BLaER1 (cell line): ENCODE measurements around the gene RBM19.

Experiments used
- H3K27ac ChIP-seq: shearing (Covaris generic); formaldehyde crosslinking; 2 replicates; pipeline ENCODE4 v1.8.1; 2022
- H3K27me3 ChIP-seq: shearing (Covaris generic); formaldehyde crosslinking; 2 replicates; pipeline ENCODE4 v1.8.1; 2022
- H3K36me3 ChIP-seq: shearing (Covaris generic); formaldehyde crosslinking; 2 replicates; pipeline ENCODE4 v1.8.1; 2022
- H3K4me1 ChIP-seq: shearing (Covaris generic); formaldehyde crosslinking; 2 replicates; pipeline ENCODE4 v1.8.1; 2022
- H3K4me2 ChIP-seq: shearing (Covaris generic); formaldehyde crosslinking; 2 replicates; pipeline ENCODE4 v1.8.1; 2022
- H3K4me3 ChIP-seq: shearing (Covaris generic); formaldehyde crosslinking; 2 replicates; pipeline ENCODE4 v1.8.1; 2022
- H3K9ac ChIP-seq: shearing (Covaris generic); formaldehyde crosslinking; 2 replicates; pipeline ENCODE4 v1.8.1; 2022
- H3K9me3 ChIP-seq: shearing (Covaris generic); formaldehyde crosslinking; 2 replicates; pipeline ENCODE4 v1.8.1; 2022
- H4K20me1 ChIP-seq: shearing (Covaris generic); formaldehyde crosslinking; 2 replicates; pipeline ENCODE4 v1.8.1; 2022
- Cebpa-rat ChIP-seq: shearing (Covaris generic); IDR thresholded peaks from 2 replicates; pipeline ENCODE4 v1.8.1; 2022

The RBM19 gene

DNA sequence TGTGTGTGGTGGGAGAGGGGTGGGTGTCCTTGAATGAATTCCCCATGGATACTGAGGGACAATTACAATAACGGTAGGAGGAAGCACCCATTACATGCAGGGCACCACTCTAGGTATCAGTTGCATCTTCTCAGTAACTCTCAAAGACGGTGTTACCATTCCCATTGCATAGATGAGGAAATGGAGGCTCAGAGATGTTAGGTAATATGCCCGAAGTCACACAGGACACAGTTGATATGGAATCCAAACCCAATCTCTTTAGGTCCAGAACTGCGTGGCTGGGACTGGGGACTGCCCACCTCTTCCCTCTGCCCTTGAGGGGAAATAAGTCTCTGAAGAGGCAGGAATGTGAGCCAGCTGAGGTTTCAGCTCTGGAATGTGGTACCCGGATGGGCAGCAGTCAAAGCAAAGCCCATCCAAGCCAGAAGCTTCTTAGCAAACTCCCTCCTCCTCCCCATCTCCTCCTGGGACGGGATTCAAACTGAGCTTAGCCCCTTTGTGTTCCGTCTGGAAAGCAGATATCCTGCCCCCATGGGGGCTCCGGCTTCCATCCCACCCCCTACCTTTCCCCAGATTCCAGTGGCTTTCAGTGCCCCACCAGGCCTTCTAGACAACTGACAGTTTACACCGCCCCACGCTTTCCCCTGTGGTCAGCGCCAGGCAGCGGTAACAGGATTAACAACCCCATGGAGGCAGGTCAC, 187.5 kb downstream of the RBM19 start:
- no peaks in the 10 kb centered on the region for H3K27me3 ChIP-seq
- no peak for TF ChIP-seq Cebpa-rat
- no peak overlapping the region for H3K4me3 ChIP-seq
- no peak overlapping the region for H3K9ac ChIP-seq
- H3K4me1 ChIP-seq = 0 out of 2 replicates have a peak, but pooled peaks cover 1% of the 10 kb centered on the region
- no peak overlapping the region for H3K27ac ChIP-seq
- H4K20me1 ChIP-seq = no peaks in the 10 kb centered on the region
- no peaks in the 10 kb centered on the region for H3K9me3 ChIP-seq
- no peak overlapping the region for H3K4me2 ChIP-seq
- H3K36me3 ChIP-seq = no peaks in the 10 kb centered on the region

DNA sequence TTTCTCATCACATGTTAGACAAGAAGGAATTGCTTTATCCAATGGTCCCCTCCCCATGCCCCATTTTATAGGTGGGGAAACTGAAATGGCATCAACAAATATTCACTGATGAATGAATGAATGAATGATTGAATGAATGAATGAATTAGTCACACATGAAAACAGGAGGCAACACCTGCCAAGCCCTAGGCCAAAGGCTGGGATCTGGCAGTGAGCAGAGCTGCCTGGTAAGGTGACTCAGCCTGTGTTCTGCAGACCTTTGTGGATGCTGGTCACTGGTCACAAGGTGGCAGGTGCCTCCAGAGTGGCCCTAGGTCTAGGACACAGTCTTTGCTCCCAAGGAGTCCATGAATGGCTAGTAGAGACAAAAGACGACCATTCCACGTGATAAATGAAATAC, 188.4 kb downstream of the RBM19 start:
- H3K4me2 ChIP-seq = no peak overlapping the region
- H3K27me3 ChIP-seq = no peaks in the 10 kb centered on the region
- no peaks in the 10 kb centered on the region for H4K20me1 ChIP-seq
- H3K9me3 ChIP-seq = no peaks in the 10 kb centered on the region
- no peak for TF ChIP-seq Cebpa-rat
- H3K27ac ChIP-seq = no peak overlapping the region
- no peaks in the 10 kb centered on the region for H3K36me3 ChIP-seq
- no peak overlapping the region for H3K4me3 ChIP-seq
- 0 out of 2 replicates have a peak, but pooled peaks cover 6% of the 10 kb centered on the region for H3K4me1 ChIP-seq
- H3K9ac ChIP-seq = no peak overlapping the region

DNA sequence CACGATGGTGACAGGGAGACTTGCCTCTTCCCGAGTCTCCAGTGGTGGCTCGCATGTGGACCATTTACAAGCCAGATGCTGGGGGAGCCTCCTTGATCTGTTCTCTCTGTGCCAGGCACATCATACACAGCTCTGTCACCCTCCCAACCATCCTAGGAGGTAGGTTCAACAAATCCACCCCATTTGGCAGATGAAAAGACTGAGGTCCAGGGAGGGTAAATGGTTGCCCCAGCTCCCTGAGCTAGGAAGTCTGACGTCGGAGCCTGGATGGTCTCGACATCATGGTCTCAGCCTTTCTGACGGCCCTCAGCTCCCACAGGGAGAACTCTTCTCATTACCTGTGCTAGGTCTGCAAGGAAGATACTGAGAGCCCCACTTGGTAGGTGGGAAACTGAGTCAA, 189.6 kb downstream of the RBM19 start:
- no peaks in the 10 kb centered on the region for H3K9me3 ChIP-seq
- no peak overlapping the region for H3K4me2 ChIP-seq
- H4K20me1 ChIP-seq = no peaks in the 10 kb centered on the region
- no peak overlapping the region for H3K27ac ChIP-seq
- no peak overlapping the region for H3K4me3 ChIP-seq
- H3K4me1 ChIP-seq = 0 out of 2 replicates have a peak, but pooled peaks cover 6% of the 10 kb centered on the region
- H3K36me3 ChIP-seq = no peaks in the 10 kb centered on the region
- no peak for TF ChIP-seq Cebpa-rat
- no peak overlapping the region for H3K9ac ChIP-seq
- H3K27me3 ChIP-seq = no peaks in the 10 kb centered on the region

DNA sequence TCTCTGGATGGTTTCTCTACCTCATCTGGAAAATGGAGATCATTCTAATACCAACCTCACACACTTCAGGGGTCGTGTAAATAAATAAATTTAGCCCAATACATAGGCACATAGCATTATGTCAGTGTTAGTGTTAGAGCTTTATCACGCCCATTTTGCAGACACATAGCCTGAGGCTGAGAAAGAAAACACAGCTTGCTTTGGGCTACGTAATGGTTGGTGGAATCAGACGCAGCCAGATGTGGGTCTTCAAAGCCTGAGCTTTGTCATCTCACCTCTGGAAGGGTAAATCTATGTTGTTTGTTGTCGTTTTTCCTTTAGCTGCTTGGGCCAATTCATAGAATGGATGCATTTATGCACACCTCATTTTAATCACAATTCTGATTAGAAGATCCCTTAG, 191.6 kb downstream of the RBM19 start:
- Histone ChIP-seq H3K4me1 (0 out of 2 replicates have a peak, but pooled peaks cover 6% of the 10 kb centered on the region), H3K27me3 (no peaks in the 10 kb centered on the region), H3K9ac (no peak overlapping the region), H3K4me2 (no peak overlapping the region), H4K20me1 (no peaks in the 10 kb centered on the region), H3K4me3 (no peak overlapping the region), H3K27ac (no peak overlapping the region), H3K36me3 (no peaks in the 10 kb centered on the region), H3K9me3 (no peaks in the 10 kb centered on the region)
- TF ChIP-seq Cebpa-rat = no peak

DNA sequence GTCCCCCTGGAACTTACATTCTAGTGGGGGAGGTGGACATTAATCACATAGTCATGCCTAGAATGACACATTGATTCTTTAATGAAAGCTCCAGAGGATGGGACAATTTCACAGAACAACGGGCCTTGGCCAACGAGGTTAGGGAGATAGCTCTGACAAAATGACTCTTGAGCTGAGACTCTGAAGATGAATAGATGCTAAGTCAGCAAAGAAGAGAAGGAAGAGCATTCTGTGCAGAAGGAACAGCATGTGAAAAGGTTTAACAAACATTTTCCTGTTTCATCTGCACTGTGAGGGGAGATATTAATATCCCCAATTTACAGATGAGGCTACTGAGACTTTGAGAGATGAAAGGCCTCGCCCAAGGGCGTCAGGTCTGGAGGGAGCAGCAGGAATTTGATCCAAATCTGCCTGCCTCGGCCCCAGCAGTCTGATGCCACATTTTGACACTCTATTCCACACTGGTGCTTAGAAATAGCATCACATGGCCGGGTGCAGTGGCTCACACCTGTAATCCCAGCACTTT, 193.6 kb downstream of the RBM19 start:
- Histone ChIP-seq H3K4me3 (no peak overlapping the region), H3K4me2 (no peak overlapping the region), H3K4me1 (0 out of 2 replicates have a peak, but pooled peaks cover 6% of the 10 kb centered on the region), H3K27me3 (no peaks in the 10 kb centered on the region), H3K36me3 (no peaks in the 10 kb centered on the region), H3K9ac (no peak overlapping the region), H3K27ac (no peak overlapping the region), H3K9me3 (no peaks in the 10 kb centered on the region), H4K20me1 (no peaks in the 10 kb centered on the region)
- no peak for TF ChIP-seq Cebpa-rat

DNA sequence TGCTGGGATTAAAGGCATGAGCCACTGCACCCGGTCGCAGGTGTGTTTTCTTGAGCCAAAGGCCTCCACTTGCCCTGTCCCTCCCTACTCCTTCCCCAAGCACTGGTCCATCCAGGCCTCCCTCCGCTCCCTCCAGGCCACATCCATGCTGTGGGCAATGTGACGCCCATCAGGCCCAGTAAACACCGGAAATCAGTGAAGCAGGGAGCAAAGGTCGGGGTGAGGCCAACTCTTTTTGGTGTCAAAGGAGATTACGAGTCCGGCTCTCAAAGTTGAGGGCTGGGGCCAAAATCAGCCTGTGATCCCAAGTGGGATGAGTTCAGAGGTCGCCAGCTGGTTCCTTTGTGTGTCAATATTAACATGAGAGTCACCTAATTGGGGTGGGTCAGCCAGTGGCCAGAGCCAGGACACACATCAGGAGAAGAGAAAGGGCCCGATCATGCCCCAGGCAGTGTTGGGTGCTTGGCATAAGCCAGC, 195.7 kb downstream of the RBM19 start:
- H3K27me3 ChIP-seq = no peaks in the 10 kb centered on the region
- no peak overlapping the region for H3K9ac ChIP-seq
- H3K27ac ChIP-seq = no peak overlapping the region
- H3K4me3 ChIP-seq = no peak overlapping the region
- no peaks in the 10 kb centered on the region for H3K36me3 ChIP-seq
- 0 out of 2 replicates have a peak, but pooled peaks cover 10% of the 10 kb centered on the region for H3K4me1 ChIP-seq
- H3K4me2 ChIP-seq = no peak overlapping the region
- H4K20me1 ChIP-seq = no peaks in the 10 kb centered on the region
- no peak for TF ChIP-seq Cebpa-rat
- H3K9me3 ChIP-seq = no peaks in the 10 kb centered on the region

DNA sequence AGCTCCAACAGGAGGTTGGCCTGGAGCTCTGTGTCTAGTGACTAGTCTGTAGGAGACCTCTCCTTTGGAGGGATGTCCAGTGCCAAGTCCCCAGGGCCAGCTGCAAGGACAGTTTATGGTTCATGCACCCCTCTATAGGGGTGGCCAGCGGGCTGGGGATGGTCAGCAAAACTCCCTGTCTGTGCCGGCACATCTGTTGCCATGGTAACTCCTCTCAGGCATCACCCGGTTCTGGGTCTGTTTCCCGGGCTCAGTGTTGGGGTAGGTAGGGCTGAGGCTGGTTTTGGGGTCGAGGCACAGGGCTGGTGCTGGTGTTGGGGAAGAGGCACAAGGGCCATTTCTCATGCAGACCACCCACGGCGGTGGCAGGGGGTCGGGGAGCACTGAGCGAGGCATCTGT, 196.8 kb downstream of the RBM19 start:
- no peaks in the 10 kb centered on the region for H3K9me3 ChIP-seq
- no peak overlapping the region for H3K27ac ChIP-seq
- no peak overlapping the region for H3K4me3 ChIP-seq
- H3K27me3 ChIP-seq = no peaks in the 10 kb centered on the region
- H3K4me1 ChIP-seq = 0 out of 2 replicates have a peak, but pooled peaks cover 10% of the 10 kb centered on the region
- H4K20me1 ChIP-seq = no peaks in the 10 kb centered on the region
- no peak for TF ChIP-seq Cebpa-rat
- no peak overlapping the region for H3K4me2 ChIP-seq
- H3K9ac ChIP-seq = no peak overlapping the region
- H3K36me3 ChIP-seq = no peaks in the 10 kb centered on the region

DNA sequence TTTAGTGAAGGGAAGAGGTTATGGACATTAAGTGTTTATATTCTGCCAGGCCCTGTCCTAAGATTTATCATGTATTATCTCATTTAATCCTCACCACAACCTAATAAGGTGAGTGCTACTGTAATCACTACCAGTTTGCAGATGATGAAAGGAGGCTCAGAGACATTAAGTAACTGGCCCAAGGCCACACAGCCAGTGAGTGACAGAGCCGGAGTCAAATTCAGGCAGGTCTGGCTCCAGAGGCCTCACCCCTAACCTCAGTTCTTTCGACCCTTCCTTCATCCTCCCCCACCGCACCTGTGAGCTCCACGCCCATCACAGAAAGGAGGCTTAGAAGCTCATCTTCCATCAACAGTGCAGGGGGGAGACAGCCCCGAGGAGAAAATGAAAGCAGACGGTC, 197.3 kb downstream of the RBM19 start:
- Histone ChIP-seq H3K9ac (no peak overlapping the region), H3K4me1 (0 out of 2 replicates have a peak, but pooled peaks cover 10% of the 10 kb centered on the region), H3K36me3 (no peaks in the 10 kb centered on the region), H3K27me3 (no peaks in the 10 kb centered on the region), H3K9me3 (no peaks in the 10 kb centered on the region), H4K20me1 (no peaks in the 10 kb centered on the region), H3K4me2 (no peak overlapping the region), H3K27ac (no peak overlapping the region), H3K4me3 (no peak overlapping the region)
- TF ChIP-seq Cebpa-rat = no peak

DNA sequence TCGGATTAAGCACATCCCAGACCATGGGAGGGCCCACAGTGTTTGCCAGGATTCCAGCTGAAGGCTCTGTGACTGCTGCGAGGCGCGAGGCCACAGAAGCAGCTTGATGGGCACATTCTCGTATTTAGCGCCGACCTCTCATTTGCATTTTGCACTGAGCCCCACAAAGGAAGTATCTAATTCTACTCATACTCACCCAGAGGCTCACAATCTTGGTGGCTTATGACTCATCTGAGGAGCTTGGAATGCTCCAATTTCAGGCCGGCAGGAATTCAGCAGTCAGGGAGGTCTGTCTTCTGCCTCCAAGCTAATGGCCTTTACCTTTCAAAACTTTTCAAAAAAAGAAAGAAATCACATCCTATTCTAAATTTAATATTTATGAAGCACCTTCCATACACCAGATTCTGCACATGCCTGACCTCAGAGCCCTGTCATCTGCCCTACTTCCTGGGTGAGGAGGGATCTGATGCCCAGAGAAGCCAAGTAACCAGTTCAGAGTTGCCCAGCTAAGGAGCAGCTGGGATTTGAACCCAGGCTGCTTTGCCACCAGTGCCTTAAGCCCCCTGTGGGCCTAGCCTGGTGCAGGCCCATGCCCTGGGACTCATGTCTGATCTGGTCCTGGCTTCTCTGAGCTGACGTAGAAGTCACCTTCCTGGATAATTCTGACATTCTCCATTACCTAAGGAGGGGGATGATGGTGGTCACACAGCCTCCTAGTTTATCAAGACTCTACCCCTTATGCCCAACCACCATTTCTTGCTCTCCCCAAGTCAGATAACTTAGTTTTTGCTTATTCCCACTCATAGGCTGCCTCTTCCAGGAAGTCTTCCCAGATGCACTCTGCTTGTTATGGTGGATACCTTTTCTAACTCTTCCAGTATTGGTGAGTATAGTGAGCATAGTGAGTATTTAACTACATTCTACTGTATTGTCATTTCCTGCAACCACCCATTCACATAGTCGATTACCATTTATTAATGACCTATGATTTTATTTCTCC, 198.9 kb downstream of the RBM19 start:
- TF ChIP-seq Cebpa-rat = no peak
- no peaks in the 10 kb centered on the region for H3K27me3 ChIP-seq
- no peaks in the 10 kb centered on the region for H3K9me3 ChIP-seq
- H3K4me3 ChIP-seq = no peak overlapping the region
- no peak overlapping the region for H3K4me2 ChIP-seq
- H3K9ac ChIP-seq = no peak overlapping the region
- no peaks in the 10 kb centered on the region for H4K20me1 ChIP-seq
- no peaks in the 10 kb centered on the region for H3K36me3 ChIP-seq
- H3K4me1 ChIP-seq = peaks cover 14% of the 10 kb centered on the region
- no peak overlapping the region for H3K27ac ChIP-seq
